Measurements from ENCODE around the gene COX6B2. TPM values are rescaled to one million over a fixed set of nuclear protein-coding genes. Genes with fewer than 3 reads are reported as not detected.
A peak's percentile ranks its signal among the peaks of the same experiment; 100 is the strongest.

COX6B2 gene
- total RNA-seq, 1 donor from 2014 or later, result 0.25 TPM

GRCh38 chr19:55312621-55313512 lies 41.7 kb downstream of the COX6B2 start:
- no peak for DNase-seq (ENCODE audit: low read depth)

GRCh38 chr19:55311797-55312196 lies 42.7 kb downstream of the COX6B2 start:
- no peak for DNase-seq (ENCODE audit: low read depth)

- no peak for DNase-seq (ENCODE audit: low read depth)
Observed at GRCh38 chr19:55311397-55311796, 43.1 kb downstream of the COX6B2 start.

- DNase-seq (ENCODE audit: low read depth), result no peak
Observed at GRCh38 chr19:55310498-55310897, 44.0 kb downstream of the COX6B2 start.

GRCh38 chr19:55309448-55309847 lies 45.1 kb downstream of the COX6B2 start:
- no peak for DNase-seq (ENCODE audit: low read depth)

GRCh38 chr19:55308281-55308680 lies 46.2 kb downstream of the COX6B2 start:
- DNase-seq (ENCODE audit: low read depth), result no peak

GRCh38 chr19:55306712-55307111 lies 47.8 kb downstream of the COX6B2 start:
- DNase-seq (ENCODE audit: low read depth), result no peak

- no peak for DNase-seq (ENCODE audit: low read depth)
Observed at GRCh38 chr19:55305983-55306562, 48.4 kb downstream of the COX6B2 start.

- no peak for DNase-seq (ENCODE audit: low read depth)
Observed at GRCh38 chr19:55305491-55305890, 49.0 kb downstream of the COX6B2 start.

GRCh38 chr19:55304980-55305379 lies 49.5 kb downstream of the COX6B2 start:
- no peak for DNase-seq (ENCODE audit: low read depth)

GRCh38 chr19:55304279-55304978 lies 50.1 kb downstream of the COX6B2 start:
- DNase-seq (ENCODE audit: low read depth), result no peak

- no peak for DNase-seq (ENCODE audit: low read depth)
Observed at GRCh38 chr19:55303477-55303876, 51.0 kb downstream of the COX6B2 start.

- no peak for DNase-seq (ENCODE audit: low read depth)
Observed at GRCh38 chr19:55302318-55302703, 52.2 kb downstream of the COX6B2 start.

GRCh38 chr19:55301459-55302317 lies 52.8 kb downstream of the COX6B2 start:
- DNase-seq (ENCODE audit: low read depth), result peak; percentile 46

GRCh38 chr19:55300886-55301458 lies 53.5 kb downstream of the COX6B2 start:
- no peak for DNase-seq (ENCODE audit: low read depth)

GRCh38 chr19:55299991-55300390 lies 54.5 kb downstream of the COX6B2 start:
- no peak for DNase-seq (ENCODE audit: low read depth)

Other genes starting within 250 kb of the COX6B2 start
- gene PPP1R12C, start 237.1 kb downstream of the COX6B2 start, total RNA-seq, result 17.5 and 32.4 TPM in 2 replicates
- 1.9 and 5.9 TPM in 2 replicates for gene TNNT1, start 205.5 kb downstream of the COX6B2 start, total RNA-seq
- 0.15 TPM in 1 of 2 replicates, not detected in the other for gene TNNI3, start 197.0 kb downstream of the COX6B2 start, total RNA-seq
- gene DNAAF3, start 188.1 kb downstream of the COX6B2 start, total RNA-seq, result 2.8 and 2.9 TPM in 2 replicates
- gene SYT5, start 174.4 kb downstream of the COX6B2 start, total RNA-seq, result 1.0 TPM in 1 of 2 replicates, not detected in the other
- gene PTPRH, start 145.2 kb downstream of the COX6B2 start, total RNA-seq, result 0.55 and 4.9 TPM in 2 replicates
- 0.94 TPM in 1 of 2 replicates, not detected in the other for gene TMEM86B, start 126.0 kb downstream of the COX6B2 start, total RNA-seq
- 22.1 and 74.3 TPM in 2 replicates for gene PPP6R1, start 95.7 kb downstream of the COX6B2 start, total RNA-seq
- 38.6 and 46.9 TPM in 2 replicates for gene HSPBP1, start 74.6 kb downstream of the COX6B2 start, total RNA-seq
- gene BRSK1, start 70.7 kb downstream of the COX6B2 start, total RNA-seq, result 0.52 and 4.5 TPM in 2 replicates
- not detected in 2 replicates for gene TMEM150B, start 29.4 kb downstream of the COX6B2 start, total RNA-seq
- 4.9 and 10.4 TPM in 2 replicates for gene KMT5C, start 14.8 kb downstream of the COX6B2 start, total RNA-seq
- not detected in 2 replicates for gene GARIN5B, start 8.5 kb upstream of the COX6B2 start, total RNA-seq
- gene IL11, start 15.7 kb upstream of the COX6B2 start, total RNA-seq, result 3.7 and 38.4 TPM in 2 replicates
- not detected in 2 replicates for gene TMEM190, start 22.1 kb upstream of the COX6B2 start, total RNA-seq
- 3.4 and 13.7 TPM in 2 replicates for gene TMEM238, start 29.6 kb upstream of the COX6B2 start, total RNA-seq
- 177 and 303 TPM in 2 replicates for gene RPL28, start 31.2 kb upstream of the COX6B2 start, total RNA-seq
- gene UBE2S, start 53.1 kb upstream of the COX6B2 start, total RNA-seq, result 13.6 and 45.3 TPM in 2 replicates
- gene SHISA7, start 88.6 kb upstream of the COX6B2 start, total RNA-seq, result not detected in 2 replicates
- gene ISOC2, start 106.9 kb upstream of the COX6B2 start, total RNA-seq, result 64.3 and 69.8 TPM in 2 replicates
- not detected in 2 replicates for gene C19orf85, start 110.0 kb upstream of the COX6B2 start, total RNA-seq
- 3.5 and 6.0 TPM in 2 replicates for gene ZNF628, start 121.9 kb upstream of the COX6B2 start, total RNA-seq
- 21.2 and 39.4 TPM in 2 replicates for gene NAT14, start 130.5 kb upstream of the COX6B2 start, total RNA-seq
- 5.0 and 69.4 TPM in 2 replicates for gene SSC5D, start 133.7 kb upstream of the COX6B2 start, total RNA-seq
- 2.1 TPM in 1 of 2 replicates, not detected in the other for gene SBK2, start 182.4 kb upstream of the COX6B2 start, total RNA-seq
- gene SBK3, start 190.8 kb upstream of the COX6B2 start, total RNA-seq, result not detected in 2 replicates
- 3.1 and 12.4 TPM in 2 replicates for gene ZNF579, start 226.1 kb upstream of the COX6B2 start, total RNA-seq
- 4.2 and 7.4 TPM in 2 replicates for gene FIZ1, start 244.8 kb upstream of the COX6B2 start, total RNA-seq
- 8.3 and 9.3 TPM in 2 replicates for gene ZNF524, start 245.6 kb upstream of the COX6B2 start, total RNA-seq

Data from renal cortical epithelial cell (primary cell).